ENCODE measurements around the gene SLCO2A1. TPM values are rescaled to one million over a fixed set of nuclear protein-coding genes. Genes with fewer than 3 reads are reported as not detected.

SLCO2A1 gene
- total RNA-seq, 2 donors from 2014 or later: 7.0 to 17.5 TPM

- intact Hi-C loops (cut with DNase I): no loop called here
- 88 to 96% methylated on average over 1 of the region's 1 CpG for WGBS, 2 donors
Observed at GRCh38 chr3:133921592-133921991, 108.1 kb downstream of the SLCO2A1 start.

GRCh38 chr3:133917144-133917543 lies 112.6 kb downstream of the SLCO2A1 start:
- no peaks in the 10 kb centered on the region for H3K9me3 ChIP-seq
- H3K27me3 ChIP-seq: no peaks in the 10 kb centered on the region
- TF ChIP-seq POLR2A (IDR thresholded peaks at IDR 0.05) (no peak), CTCF (IDR thresholded peaks at IDR 0.05) (no peak)
- ATAC-seq (no peak), DNase-seq (no peak)
- H3K4me1 ChIP-seq: no peaks in the 10 kb centered on the region
- intact Hi-C loops (cut with DNase I): no loop called here
- H3K4me3 ChIP-seq: no peak overlapping the region
- no peaks in the 10 kb centered on the region for H3K36me3 ChIP-seq (replicated peaks in 1 of 2; ENCODE audit: insufficient read depth in 1 of 2, low read depth in 2 of 2)
- H3K27ac ChIP-seq: no peak overlapping the region

More at GRCh38 chr3:133921592-133921991, 108.1 kb downstream of the SLCO2A1 start:
- no peaks in the 10 kb centered on the region for H3K36me3 ChIP-seq (replicated peaks in 1 of 2; ENCODE audit: insufficient read depth in 1 of 2, low read depth in 2 of 2)
- DNase-seq (no peak), ATAC-seq (no peak)
- H3K27me3 ChIP-seq: no peaks in the 10 kb centered on the region
- no peaks in the 10 kb centered on the region for H3K4me1 ChIP-seq
- H3K4me3 ChIP-seq: no peak overlapping the region
- no peaks in the 10 kb centered on the region for H3K9me3 ChIP-seq
- no peak for TF ChIP-seq CTCF (IDR thresholded peaks at IDR 0.05)
- TF ChIP-seq POLR2A (IDR thresholded peaks at IDR 0.05): no peak
- H3K27ac ChIP-seq: no peak overlapping the region

GRCh38 chr3:133915685-133916658 lies 113.8 kb downstream of the SLCO2A1 start:
- intact Hi-C loops (cut with DNase I): no loop called here
- H3K36me3 ChIP-seq (replicated peaks in 1 of 2; ENCODE audit: insufficient read depth in 1 of 2, low read depth in 2 of 2): no peaks in the 10 kb centered on the region
- H3K9me3 ChIP-seq: no peaks in the 10 kb centered on the region
- WGBS, 2 donors: 73 to 76% methylated on average over 10 of the region's 10 CpGs
- no peak overlapping the region for H3K27ac ChIP-seq
- ATAC-seq (no peak), DNase-seq (no peak)
- H3K4me3 ChIP-seq: no peak overlapping the region
- TF ChIP-seq CTCF (IDR thresholded peaks at IDR 0.05) (no peak), POLR2A (IDR thresholded peaks at IDR 0.05) (no peak)
- H3K4me1 ChIP-seq: no peaks in the 10 kb centered on the region
- no peaks in the 10 kb centered on the region for H3K27me3 ChIP-seq

GRCh38 chr3:133914839-133915600 lies 114.7 kb downstream of the SLCO2A1 start:
- WGBS, 2 donors: 74 to 76% methylated on average over 12 of the region's 12 CpGs
- DNase-seq: no peak
- H3K4me1 ChIP-seq: no peaks in the 10 kb centered on the region
- intact Hi-C loops (cut with DNase I): no loop called here
- ATAC-seq: no peak
- H3K9me3 ChIP-seq: no peaks in the 10 kb centered on the region
- no peak overlapping the region for H3K27ac ChIP-seq
- TF ChIP-seq CTCF (IDR thresholded peaks at IDR 0.05) (no peak), POLR2A (IDR thresholded peaks at IDR 0.05) (no peak)
- no peaks in the 10 kb centered on the region for H3K36me3 ChIP-seq (replicated peaks in 1 of 2; ENCODE audit: insufficient read depth in 1 of 2, low read depth in 2 of 2)
- H3K4me3 ChIP-seq: no peak overlapping the region
- H3K27me3 ChIP-seq: no peaks in the 10 kb centered on the region

Measured in body of pancreas (tissue), 4 donors.